K562 treated with DMSO at 1 percent for 12 hours (cell line): ENCODE measurements around the gene GDNF. TPM values are rescaled to one million over a fixed set of nuclear protein-coding genes. Genes with fewer than 3 reads are reported as not detected.

Source experiments
- total RNA-seq: library from RNA; unstranded; fragments of 300-600 nt; gene quantifications from 2 replicates; pipeline ENCODE4 v1.2.3, GENCODE V29; 2022; ENCODE audit not compliant: insufficient read depth

Gene GDNF, protein sequence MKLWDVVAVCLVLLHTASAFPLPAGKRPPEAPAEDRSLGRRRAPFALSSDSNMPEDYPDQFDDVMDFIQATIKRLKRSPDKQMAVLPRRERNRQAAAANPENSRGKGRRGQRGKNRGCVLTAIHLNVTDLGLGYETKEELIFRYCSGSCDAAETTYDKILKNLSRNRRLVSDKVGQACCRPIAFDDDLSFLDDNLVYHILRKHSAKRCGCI
- total RNA-seq: not detected in 2 replicates

DNA sequence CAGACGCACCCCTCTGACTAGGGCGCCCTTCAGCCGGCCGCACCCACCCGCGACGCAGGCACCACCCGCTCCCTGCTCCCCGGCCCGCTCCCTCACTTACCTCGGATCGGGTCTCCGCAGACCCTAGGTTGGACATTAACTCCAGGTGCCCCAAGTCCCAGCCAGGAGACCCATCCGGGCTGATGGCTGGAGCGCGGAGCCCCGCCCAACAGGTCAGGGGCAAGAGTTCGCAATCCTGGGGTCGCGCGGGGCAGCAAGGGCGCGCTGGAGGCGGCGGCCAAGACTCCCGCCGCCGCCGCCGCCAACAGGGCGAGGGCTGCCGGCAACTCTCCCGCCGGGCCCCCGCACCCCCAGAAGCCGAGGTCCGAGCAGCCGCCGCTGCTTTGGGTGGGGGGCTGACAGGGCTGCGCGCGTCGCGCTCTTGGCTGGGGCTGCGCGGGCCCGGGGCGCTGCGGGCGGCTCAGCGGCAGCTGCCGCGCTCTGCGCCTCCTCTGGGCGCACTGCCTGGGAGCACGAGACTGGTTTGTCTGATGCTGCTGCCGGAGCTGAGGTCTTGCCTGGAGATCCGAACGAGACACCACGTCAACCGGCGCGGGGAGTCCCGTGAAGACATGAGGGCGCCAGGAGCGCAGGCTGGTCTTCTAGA is at the start of gene GDNF:
Gene GDNF, minus strand, starts transcription at position 635 of the 646 bp plus-strand sequence. CDS start 5,245 bp downstream, outside the sequence.

